SU-DHL-6 (cell line): ENCODE data around the gene PREX1.

Source experiments
- H2AFZ ChIP-seq: fragments of 200-600 bp; sonication (generic); 2 replicates; pipeline ENCODE4 v1.6.1; 2014; ENCODE audit warnings: low read depth, mild to moderate bottlenecking, moderate library complexity, mixed read lengths, antibody characterized with exemption, low read length; ENCODE audit not compliant: severe bottlenecking
- H3F3A ChIP-seq: fragments of 200-600 bp; shearing (Covaris generic); 2 replicates; pipeline ENCODE4 v1.6.0; 2016; ENCODE audit warnings: antibody characterized with exemption, mild to moderate bottlenecking; ENCODE audit not compliant: insufficient read depth
- H3K27ac ChIP-seq: fragments of 200-600 bp; sonication (generic); 2 replicates; pipeline ENCODE4 v1.5.1; 2016; ENCODE audit warnings: low read depth, mild to moderate bottlenecking, low read length, moderate library complexity, mixed read lengths
- H3K27me3 ChIP-seq: fragments of 200-600 bp; sonication (generic), shearing (Covaris generic); 2 replicates; pipeline ENCODE4 v1.6.0; 2014; ENCODE audit warnings: mild to moderate bottlenecking, low read length
- H3K36me3 ChIP-seq: fragments of 200-600 bp; sonication (generic); 2 replicates; pipeline ENCODE4 v1.6.1; 2014; ENCODE audit warnings: mild to moderate bottlenecking, low read length, mixed read lengths
- H3K4me2 ChIP-seq: fragments of 300-600, 200-600 bp; shearing (Covaris generic), sonication (generic); 2 replicates; pipeline ENCODE4 v1.6.0; 2014; ENCODE audit warnings: low read length, low read depth, mild to moderate bottlenecking; ENCODE audit not compliant: poor library complexity, severe bottlenecking
- H3K4me3 ChIP-seq: fragments of 200-600 bp; sonication (generic); 2 replicates; pipeline ENCODE4 v1.5.1; 2014; ENCODE audit warnings: antibody characterized with exemption, low read length, mild to moderate bottlenecking, mixed read lengths; ENCODE audit not compliant: insufficient read depth, poor library complexity, severe bottlenecking
- H3K79me2 ChIP-seq: fragments of 200-600 bp; sonication (generic); 2 replicates; pipeline ENCODE4 v1.6.1; 2014; ENCODE audit warnings: mild to moderate bottlenecking, low read length, moderate library complexity; ENCODE audit not compliant: insufficient read depth
- H3K9ac ChIP-seq: fragments of 200-600 bp; sonication (generic); 2 replicates; pipeline ENCODE4 v1.7.0; 2014; ENCODE audit warnings: mild to moderate bottlenecking, low read length
- H3K9me2 ChIP-seq: fragments of 200-600 bp; sonication (generic); replicated peaks from 2 replicates; pipeline ENCODE4 v1.6.1; 2014; ENCODE audit warnings: low read length; ENCODE audit not compliant: insufficient read depth
- H3K9me3 ChIP-seq: fragments of 200-600 bp; sonication (generic); 2 replicates; pipeline ENCODE4 v1.6.1; 2014; ENCODE audit warnings: low read length, mixed read lengths; ENCODE audit not compliant: insufficient read depth
- H4K20me1 ChIP-seq: fragments of 200-600 bp; sonication (generic); 2 replicates; pipeline ENCODE4 v1.6.1; 2014; ENCODE audit warnings: low read depth, mild to moderate bottlenecking, antibody characterized with exemption, low read length, moderate library complexity, mixed read lengths
- EZH2phosphoT487 ChIP-seq: fragments of 200-600 bp; sonication (generic), shearing (Covaris generic); conservative IDR thresholded peaks from 2 replicates; pipeline ENCODE4 v1.6.1; 2018; ENCODE audit warnings: mild to moderate bottlenecking, antibody characterized with exemption, low read length, moderate library complexity, mixed read lengths
- TF ChIP-seq, protein P1 (sequence below): fragments of 200-600 bp; sonication (generic); IDR thresholded peaks from one replicate; pipeline ENCODE4 v1.5.1; 2017; ENCODE audit warnings: antibody characterized with exemption, mild to moderate bottlenecking, low read length, moderate library complexity; ENCODE audit not compliant: insufficient read depth, poor library complexity, severe bottlenecking

The PREX1 gene

GRCh38 chr20:48818031-48818370 lies 9.8 kb downstream of the PREX1 start:
- TF ChIP-seq EZH2phosphoT487 = no peak
- TF ChIP-seq, protein P1, sequence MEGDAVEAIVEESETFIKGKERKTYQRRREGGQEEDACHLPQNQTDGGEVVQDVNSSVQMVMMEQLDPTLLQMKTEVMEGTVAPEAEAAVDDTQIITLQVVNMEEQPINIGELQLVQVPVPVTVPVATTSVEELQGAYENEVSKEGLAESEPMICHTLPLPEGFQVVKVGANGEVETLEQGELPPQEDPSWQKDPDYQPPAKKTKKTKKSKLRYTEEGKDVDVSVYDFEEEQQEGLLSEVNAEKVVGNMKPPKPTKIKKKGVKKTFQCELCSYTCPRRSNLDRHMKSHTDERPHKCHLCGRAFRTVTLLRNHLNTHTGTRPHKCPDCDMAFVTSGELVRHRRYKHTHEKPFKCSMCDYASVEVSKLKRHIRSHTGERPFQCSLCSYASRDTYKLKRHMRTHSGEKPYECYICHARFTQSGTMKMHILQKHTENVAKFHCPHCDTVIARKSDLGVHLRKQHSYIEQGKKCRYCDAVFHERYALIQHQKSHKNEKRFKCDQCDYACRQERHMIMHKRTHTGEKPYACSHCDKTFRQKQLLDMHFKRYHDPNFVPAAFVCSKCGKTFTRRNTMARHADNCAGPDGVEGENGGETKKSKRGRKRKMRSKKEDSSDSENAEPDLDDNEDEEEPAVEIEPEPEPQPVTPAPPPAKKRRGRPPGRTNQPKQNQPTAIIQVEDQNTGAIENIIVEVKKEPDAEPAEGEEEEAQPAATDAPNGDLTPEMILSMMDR = no peak
- Histone ChIP-seq H3K4me2 (no peak overlapping the region), H3F3A (no peaks in the 10 kb centered on the region), H2AFZ (no peak overlapping the region), H3K9me3 (no peaks in the 10 kb centered on the region), H3K9me2 (no peaks in the 10 kb centered on the region), H4K20me1 (no peaks in the 10 kb centered on the region), H3K9ac (no peak overlapping the region), H3K36me3 (no peaks in the 10 kb centered on the region), H3K27me3 (no peaks in the 10 kb centered on the region), H3K4me3 (no peak overlapping the region), H3K27ac (no peak overlapping the region), H3K79me2 (no peaks in the 10 kb centered on the region)

DNA sequence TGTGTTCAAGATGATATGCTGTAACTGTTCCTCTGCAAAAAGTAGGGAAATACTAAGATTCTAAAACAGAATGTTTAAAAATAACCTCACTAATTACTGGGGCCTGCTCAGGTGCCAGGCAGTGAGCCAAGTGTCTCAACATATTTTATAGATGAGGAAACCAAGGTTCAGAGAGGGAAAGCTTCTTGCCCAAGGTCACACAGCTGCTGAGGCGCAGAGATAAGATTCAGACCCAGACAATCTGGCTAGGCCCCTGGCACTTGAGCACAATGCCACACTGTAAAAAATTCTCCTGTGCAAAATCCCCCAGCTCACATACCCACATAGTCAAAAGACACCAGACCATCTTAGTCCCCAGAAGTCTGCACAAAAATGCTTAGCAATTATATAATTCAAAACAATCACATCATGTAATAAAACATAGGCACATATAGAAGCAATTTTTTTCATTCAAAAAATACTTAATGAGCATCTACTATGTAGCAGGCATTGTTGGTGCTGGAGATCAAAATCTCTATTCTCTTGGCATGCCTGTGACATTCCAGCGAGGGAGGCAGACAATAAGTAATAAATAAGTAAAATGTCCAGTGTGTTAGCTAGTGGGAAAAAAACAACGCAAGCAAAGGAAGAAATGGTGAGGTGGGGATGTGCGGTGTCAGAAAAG lies 10.3 kb downstream of the PREX1 start:
- no peaks in the 10 kb centered on the region for H3K27me3 ChIP-seq
- no peaks in the 10 kb centered on the region for H3K9me3 ChIP-seq
- no peak overlapping the region for H3K4me2 ChIP-seq
- H3K4me3 ChIP-seq = no peak overlapping the region
- H2AFZ ChIP-seq = no peak overlapping the region
- H3K27ac ChIP-seq = no peak overlapping the region
- H3F3A ChIP-seq = no peaks in the 10 kb centered on the region
- no peaks in the 10 kb centered on the region for H3K79me2 ChIP-seq
- TF ChIP-seq EZH2phosphoT487 = no peak
- TF ChIP-seq, protein P1 = no peak
- no peaks in the 10 kb centered on the region for H3K9me2 ChIP-seq
- no peaks in the 10 kb centered on the region for H3K36me3 ChIP-seq
- no peak overlapping the region for H3K9ac ChIP-seq
- H4K20me1 ChIP-seq = no peaks in the 10 kb centered on the region

GRCh38 chr20:48816282-48817205 lies 11.3 kb downstream of the PREX1 start:
- Histone ChIP-seq H3K9ac (no peak overlapping the region), H2AFZ (no peak overlapping the region), H3K9me3 (no peaks in the 10 kb centered on the region), H3F3A (no peaks in the 10 kb centered on the region), H3K36me3 (no peaks in the 10 kb centered on the region), H3K9me2 (no peaks in the 10 kb centered on the region), H3K79me2 (no peaks in the 10 kb centered on the region), H3K4me3 (no peak overlapping the region), H3K4me2 (no peak overlapping the region), H4K20me1 (no peaks in the 10 kb centered on the region), H3K27ac (no peak overlapping the region), H3K27me3 (no peaks in the 10 kb centered on the region)
- TF ChIP-seq, protein P1 = no peak
- TF ChIP-seq EZH2phosphoT487 = no peak
